Sigmoid colon (tissue), 7 donors: ENCODE measurements around the gene ALMS1. TPM values are rescaled to one million over a fixed set of nuclear protein-coding genes. Genes with fewer than 3 reads are reported as not detected.

Source experiments
- DNase-seq: peaks from one replicate; pipeline ENCODE4 v3.0.0-alpha.2; 2019
- H3K27ac ChIP-seq, 4 donors: fragments of 200-600 bp; sonication (generic); one replicate each; pipeline ENCODE4 v1.5.1; 2016 to 2019; ENCODE audit warnings: mild to moderate bottlenecking in 1 of 4
- H3K27me3 ChIP-seq, 3 donors: fragments of 200-600 bp; sonication (generic); one replicate each; pipeline ENCODE4 v1.5.1; 2019; ENCODE audit warnings: mild to moderate bottlenecking in 1 of 3
- H3K36me3 ChIP-seq, 4 donors: fragments of 200-600 bp; sonication (generic); one replicate each; pipeline ENCODE4 v1.5.1; 2016 to 2019
- H3K4me1 ChIP-seq, 4 donors: fragments of 200-600 bp; sonication (generic); one replicate each; pipeline ENCODE4 v1.5.1; 2017 to 2019
- H3K4me3 ChIP-seq, 4 donors: fragments of 200-600 bp; sonication (generic); one replicate each; pipeline ENCODE4 v1.5.1; 2017 to 2019; ENCODE audit warnings: mild to moderate bottlenecking in 2 of 4, moderate library complexity in 1 of 4
- H3K9me3 ChIP-seq, 4 donors: fragments of 200-600 bp in 3 of 4; sonication (generic) in 3 of 4; one replicate each; pipeline versions ENCODE4 v1.5.1 to v1.6.1; 2013 to 2019
- EP300 ChIP-seq, 4 donors: sonication (generic); formaldehyde crosslinking; IDR thresholded peaks; one replicate each; pipeline ENCODE4 v1.6.1; 2017; ENCODE audit warnings: antibody characterized with exemption in 4 of 4
- POLR2A ChIP-seq, 2 donors: fragments of 450-650 bp; IDR thresholded peaks; one replicate each; pipeline ENCODE4 v1.6.1; 2016; ENCODE audit warnings: antibody characterized with exemption in 2 of 2, mild to moderate bottlenecking in 2 of 2, moderate library complexity in 2 of 2
- POLR2AphosphoS5 ChIP-seq, 4 donors: sonication (generic); formaldehyde crosslinking; IDR thresholded peaks; one replicate each; pipeline ENCODE4 v1.6.1; 2017; ENCODE audit warnings: antibody characterized with exemption in 4 of 4
- WGBS, 2 donors: extraction: QIAGEN DNeasy Blood & Tissue Kit; methylation state at CpG; one replicate each; pipeline ENCODE4 v1.1.7; 2013; 5-methylcytosine and 5-hydroxymethylcytosine counted together
- intact Hi-C: fragments of 100-400 bp; cut with DNase I; formaldehyde crosslinking; loops from one replicate; pipeline ENCODE4 v1.15.1; 2023
- polyA plus RNA-seq, 3 donors: library from polyadenylated mRNA; stranded (reverse); fragments of 200-250 nt; gene quantifications; one replicate each; pipeline ENCODE4 v1.2.3, GENCODE V29; 2013
- total RNA-seq, 4 donors: library from RNA; depleted of rRNA; stranded (reverse); fragments of >200 nt; gene quantifications; one replicate each; pipeline ENCODE4 v1.1.0, GENCODE V29; 2016
- TF ChIP-seq, protein P1 (sequence below), 4 experiments: fragments of 450-650 bp in 3 of 4; fragments of 200-600 bp in 1 of 4; IDR thresholded peaks; one replicate each; pipeline ENCODE4 v1.5.1; 2016 to 2019; ENCODE audit warnings: antibody characterized with exemption in 4 of 4, mild to moderate bottlenecking in 3 of 4, moderate library complexity in 2 of 4
- donor health status: healthy with polysubstance abuse.
- donor health status: Bipolar disorder and iron deficiency.
- donor health status: healthy.

ALMS1 gene
- total and polyA plus RNA-seq, 7 donors, result 3.5 to 47.6 (median 29.3) TPM

GRCh38 chr2:73566288-73566878, 180.7 kb downstream of the ALMS1 start:
- DNase-seq, result no peak

DNA sequence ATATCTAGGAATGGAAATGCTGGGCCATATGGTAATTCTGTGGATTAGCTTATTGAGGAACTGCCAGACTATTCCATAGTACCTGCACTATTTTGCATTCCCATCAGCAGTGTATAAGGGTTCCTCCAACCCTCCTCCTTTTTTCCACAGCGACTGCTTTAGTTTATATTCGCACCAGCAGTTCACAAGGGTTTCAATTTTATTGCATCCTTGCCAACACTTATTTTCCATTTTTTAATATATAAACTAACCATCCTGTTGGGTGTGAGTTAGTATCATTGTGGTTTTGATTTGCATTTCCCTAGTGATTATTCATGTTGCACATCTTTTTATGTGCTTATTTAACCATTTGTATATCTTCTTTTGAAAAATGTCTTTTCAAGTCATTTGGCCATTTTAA, 189.6 kb downstream of the ALMS1 start:
- no peaks in the 10 kb centered on the region for H3K4me1 ChIP-seq
- peaks cover 0 to 21% (median 1%) of the 10 kb centered on the region in 4 donors for H3K36me3 ChIP-seq
- intact Hi-C loops, result no loop called here
- TF ChIP-seq, protein P1, sequence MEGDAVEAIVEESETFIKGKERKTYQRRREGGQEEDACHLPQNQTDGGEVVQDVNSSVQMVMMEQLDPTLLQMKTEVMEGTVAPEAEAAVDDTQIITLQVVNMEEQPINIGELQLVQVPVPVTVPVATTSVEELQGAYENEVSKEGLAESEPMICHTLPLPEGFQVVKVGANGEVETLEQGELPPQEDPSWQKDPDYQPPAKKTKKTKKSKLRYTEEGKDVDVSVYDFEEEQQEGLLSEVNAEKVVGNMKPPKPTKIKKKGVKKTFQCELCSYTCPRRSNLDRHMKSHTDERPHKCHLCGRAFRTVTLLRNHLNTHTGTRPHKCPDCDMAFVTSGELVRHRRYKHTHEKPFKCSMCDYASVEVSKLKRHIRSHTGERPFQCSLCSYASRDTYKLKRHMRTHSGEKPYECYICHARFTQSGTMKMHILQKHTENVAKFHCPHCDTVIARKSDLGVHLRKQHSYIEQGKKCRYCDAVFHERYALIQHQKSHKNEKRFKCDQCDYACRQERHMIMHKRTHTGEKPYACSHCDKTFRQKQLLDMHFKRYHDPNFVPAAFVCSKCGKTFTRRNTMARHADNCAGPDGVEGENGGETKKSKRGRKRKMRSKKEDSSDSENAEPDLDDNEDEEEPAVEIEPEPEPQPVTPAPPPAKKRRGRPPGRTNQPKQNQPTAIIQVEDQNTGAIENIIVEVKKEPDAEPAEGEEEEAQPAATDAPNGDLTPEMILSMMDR (IDR thresholded peaks at IDR 0.05), result no peak
- TF ChIP-seq EP300 (IDR thresholded peaks at IDR 0.05) (no peak), POLR2A (IDR thresholded peaks at IDR 0.05) (no peak)
- no peak overlapping the region for H3K27ac ChIP-seq
- 83 to 90% methylated on average over 2 of the region's 2 CpGs for WGBS, 2 donors
- H3K27me3 ChIP-seq, result no peaks in the 10 kb centered on the region
- H3K9me3 ChIP-seq, result no peaks in the 10 kb centered on the region
- DNase-seq, result no peak
- H3K4me3 ChIP-seq, result no peak overlapping the region

More at GRCh38 chr2:73566288-73566878, 180.7 kb downstream of the ALMS1 start:
- H3K9me3 ChIP-seq, result no peaks in the 10 kb centered on the region
- peaks cover 0 to 10% (median 0%) of the 10 kb centered on the region in 4 donors for H3K36me3 ChIP-seq
- no peaks in the 10 kb centered on the region for H3K4me1 ChIP-seq
- TF ChIP-seq, protein P1 (IDR thresholded peaks at IDR 0.05), result no peak
- TF ChIP-seq POLR2AphosphoS5 (IDR thresholded peaks at IDR 0.05) (no peak), POLR2A (IDR thresholded peaks at IDR 0.05) (no peak), EP300 (IDR thresholded peaks at IDR 0.05) (no peak)
- 94 to 97% methylated on average over 5 of the region's 5 CpGs for WGBS, 2 donors
- intact Hi-C loops, result no loop called here
- no peak overlapping the region for H3K4me3 ChIP-seq
- H3K27ac ChIP-seq, result no peak overlapping the region
- H3K27me3 ChIP-seq, result no peaks in the 10 kb centered on the region

DNA sequence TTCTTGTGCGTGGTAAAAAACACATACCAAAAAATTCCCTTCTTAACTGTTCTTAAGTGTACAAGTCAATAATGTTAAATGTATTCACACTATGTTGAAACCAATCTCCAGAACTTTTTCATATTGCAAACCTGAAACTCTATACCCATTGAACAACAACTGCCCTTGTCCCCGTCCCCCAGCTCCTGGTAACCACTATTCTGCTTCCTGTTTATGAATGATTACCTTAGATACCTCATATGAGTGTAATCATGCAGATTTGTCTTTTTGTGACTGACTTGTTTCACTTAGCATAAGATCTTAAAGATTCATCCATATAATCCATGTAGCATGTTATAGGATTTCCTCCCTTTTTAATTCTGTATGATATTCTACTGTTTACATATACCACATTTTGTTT, 196.7 kb downstream of the ALMS1 start:
- no peak overlapping the region for H3K4me3 ChIP-seq
- DNase-seq, result no peak
- no peaks in the 10 kb centered on the region for H3K27me3 ChIP-seq
- H3K9me3 ChIP-seq, result no peaks in the 10 kb centered on the region
- TF ChIP-seq EP300 (IDR thresholded peaks at IDR 0.05) (no peak), POLR2A (IDR thresholded peaks at IDR 0.05) (no peak), POLR2AphosphoS5 (IDR thresholded peaks at IDR 0.05) (no peak)
- TF ChIP-seq, protein P1 (IDR thresholded peaks at IDR 0.05), result no peak
- 89 to 90% methylated on average over 2 of the region's 2 CpGs for WGBS, 2 donors
- peaks cover 0 to 12% (median 0%) of the 10 kb centered on the region in 4 donors for H3K36me3 ChIP-seq
- no peaks in the 10 kb centered on the region for H3K4me1 ChIP-seq
- no peak overlapping the region for H3K27ac ChIP-seq
- intact Hi-C loops, result no loop called here

- no peaks in the 10 kb centered on the region for H3K4me1 ChIP-seq
- TF ChIP-seq EP300 (IDR thresholded peaks at IDR 0.05), result no peak
- TF ChIP-seq, protein P1 (IDR thresholded peaks at IDR 0.05), result no peak
- TF ChIP-seq POLR2A (IDR thresholded peaks at IDR 0.05), result no peak
- TF ChIP-seq POLR2AphosphoS5 (IDR thresholded peaks at IDR 0.05), result no peak
- intact Hi-C loops, result no loop called here
- H3K4me3 ChIP-seq, result no peak overlapping the region
- H3K9me3 ChIP-seq, result no peaks in the 10 kb centered on the region
- no peaks in the 10 kb centered on the region for H3K27me3 ChIP-seq
- 51 to 54% methylated on average over 4 of the region's 4 CpGs for WGBS, 2 donors
- H3K27ac ChIP-seq, result no peak overlapping the region
- no peaks in the 10 kb centered on the region for H3K36me3 ChIP-seq
- DNase-seq, result no peak
Measured at GRCh38 chr2:73588177-73588576, 202.5 kb downstream of the ALMS1 start.

GRCh38 chr2:73593680-73594079, 208.0 kb downstream of the ALMS1 start:
- no peak overlapping the region for H3K4me3 ChIP-seq
- 94 to 96% methylated on average over 2 of the region's 2 CpGs for WGBS, 2 donors
- TF ChIP-seq POLR2A (IDR thresholded peaks at IDR 0.05) (no peak), POLR2AphosphoS5 (IDR thresholded peaks at IDR 0.05) (no peak), EP300 (IDR thresholded peaks at IDR 0.05) (no peak)
- TF ChIP-seq, protein P1 (IDR thresholded peaks at IDR 0.05), result no peak
- no peaks in the 10 kb centered on the region for H3K4me1 ChIP-seq
- intact Hi-C loops, result no loop called here
- no peaks in the 10 kb centered on the region for H3K27me3 ChIP-seq
- no peaks in the 10 kb centered on the region for H3K36me3 ChIP-seq
- H3K27ac ChIP-seq, result no peak overlapping the region
- no peak for DNase-seq
- H3K9me3 ChIP-seq, result no peaks in the 10 kb centered on the region
